Peyer's patch (tissue), 4 donors: ENCODE results near the gene ITGB5.

ENCODE experiments used
- CTCF ChIP-seq, 6 experiments: fragments of 450-650 bp in 4 of 6; fragments of 200-600 bp in 2 of 6; sonication (generic) in 1 of 6; IDR thresholded peaks; one replicate each; pipeline ENCODE4 v1.5.1; 2017 to 2019; ENCODE audit warnings: antibody characterized with exemption in 6 of 6, mild to moderate bottlenecking in 3 of 6, moderate library complexity in 1 of 6
- POLR2A ChIP-seq, 2 donors: fragments of 450-650 bp; IDR thresholded peaks; one replicate each; pipeline ENCODE4 v1.5.1; 2017; ENCODE audit warnings: antibody characterized with exemption in 2 of 2, mild to moderate bottlenecking in 2 of 2, moderate library complexity in 2 of 2

DNA sequence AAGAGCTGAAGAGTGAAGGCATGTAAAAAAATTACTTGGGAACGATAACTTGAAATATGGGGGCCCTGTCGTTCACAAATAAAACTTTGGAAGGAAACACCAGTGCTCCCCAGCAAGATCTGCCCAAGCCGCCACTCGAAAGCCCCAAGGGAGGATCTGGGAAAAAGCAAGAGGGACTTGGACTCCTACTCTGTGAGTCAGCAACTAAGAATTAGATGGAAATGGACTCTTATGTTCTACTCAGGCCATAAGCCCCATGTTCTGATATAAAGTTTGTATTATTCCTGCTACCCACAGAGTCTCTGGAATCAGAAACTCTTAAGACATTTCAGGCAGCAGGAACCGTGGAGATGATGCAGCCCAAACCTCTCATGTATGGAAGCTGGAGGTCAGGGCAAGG, 75.7 kb downstream of the ITGB5 start:
- TF ChIP-seq CTCF (IDR thresholded peaks at IDR 0.05) (no peak), POLR2A (IDR thresholded peaks at IDR 0.05) (no peak)
